ENCODE measurements around the gene NOL7. TPM values are rescaled to one million over a fixed set of nuclear protein-coding genes. Genes with fewer than 3 reads are reported as not detected.

Gene NOL7
- total and polyA plus RNA-seq, 2 donors (not counting 1 experiment from before 2014, with no cell fraction given), result 24.7 to 58.3 TPM

- no CpG with 5 or more reads among the region's 2 CpGs for WGBS (ENCODE audit: insufficient coverage)
- Mint-ChIP-seq H3K4me3 (no peak overlapping the region), H3K27ac (no peak overlapping the region), H3K27me3 (no peaks in the 10 kb centered on the region), H3K4me1 (peaks cover 65% of the 10 kb centered on the region), H3K9me3 (ENCODE audit: insufficient read depth) (no peaks in the 10 kb centered on the region)
- Histone ChIP-seq H3K9me3 (ENCODE audit: control extremely low read depth in 1 of 3, control insufficient read depth in 2 of 3, insufficient read depth in 1 of 3, low read length in 2 of 3) (peaks cover 0 to 6% (median 1%) of the 10 kb centered on the region in 3 donors), H2AFZ (ENCODE audit: insufficient read depth, low read depth, low read length, poor library complexity, severe bottlenecking) (no peak overlapping the region), H3K27ac (ENCODE audit: low read length in 2 of 2) (no peak overlapping the region), H3K27me3 (replicated peaks in 1 of 4; ENCODE audit: control extremely low read depth in 1 of 4, control insufficient read depth in 3 of 4, insufficient read depth in 4 of 4, low read length in 3 of 4) (no peaks in the 10 kb centered on the region), H3K4me1 (ENCODE audit: control insufficient read depth in 2 of 2, insufficient read depth in 2 of 2, low read length in 2 of 2) (peaks cover 0 to 19% of the 10 kb centered on the region in 2 donors), H4K20me1 (ENCODE audit: control insufficient read depth, insufficient read depth, low read length, poor library complexity, severe bottlenecking) (peaks cover 62% of the 10 kb centered on the region), H3K9ac (ENCODE audit: low read length) (no peak overlapping the region), H3K4me3 (ENCODE audit: control extremely low read depth in 1 of 5, extremely low read depth in 1 of 5, insufficient read depth in 1 of 5, low read depth in 2 of 5, low read length in 4 of 5) (no peak overlapping the region), H3K36me3 (replicated peaks in 1 of 2; ENCODE audit: control extremely low read depth in 1 of 2, control insufficient read depth in 1 of 2, extremely low read depth in 1 of 2, insufficient read depth in 2 of 2, low read length in 1 of 2) (peaks cover 0 to 5% of the 10 kb centered on the region in 2 experiments), H3K4me2 (replicated peaks; ENCODE audit: low read depth, low read length, poor library complexity, severe bottlenecking) (no peak overlapping the region), H3K79me2 (ENCODE audit: control insufficient read depth, insufficient read depth, low read length) (peaks cover 100% of the 10 kb centered on the region)
- ChIA-PET CTCF (no interaction called here), POLR2A (no interaction called here)
- intact Hi-C loops (cut with micrococcal nuclease), result no loop called here
- no peak for ATAC-seq (ENCODE audit: low read depth)
- TF ChIP-seq CTCF (IDR thresholded peaks at IDR 0.05) (no peak), EZH2 (IDR thresholded peaks at IDR 0.05; ENCODE audit: borderline replicate concordance, insufficient read depth, low read depth, low read length, poor library complexity, severe bottlenecking) (no peak)
- no peak for DNase-seq
Measured at GRCh38 chr6:13668291-13668928, 53.3 kb downstream of the NOL7 start.

GRCh38 chr6:13669476-13669875 is 54.3 kb downstream of the NOL7 start:
- H3K4me2 ChIP-seq (replicated peaks; ENCODE audit: low read depth, low read length, poor library complexity, severe bottlenecking), result no peak overlapping the region
- H3K27ac ChIP-seq (ENCODE audit: low read length in 2 of 2), result no peak overlapping the region
- no peaks in the 10 kb centered on the region for H3K27me3 Mint-ChIP-seq
- no peak overlapping the region for H3K4me3 ChIP-seq (ENCODE audit: control extremely low read depth in 1 of 5, extremely low read depth in 1 of 5, insufficient read depth in 1 of 5, low read depth in 2 of 5, low read length in 4 of 5)
- ATAC-seq (ENCODE audit: low read depth) (no peak), DNase-seq (no peak)
- no peaks in the 10 kb centered on the region for H3K27me3 ChIP-seq (replicated peaks in 1 of 4; ENCODE audit: control extremely low read depth in 1 of 4, control insufficient read depth in 3 of 4, insufficient read depth in 4 of 4, low read length in 3 of 4)
- H4K20me1 ChIP-seq (ENCODE audit: control insufficient read depth, insufficient read depth, low read length, poor library complexity, severe bottlenecking), result peaks cover 58% of the 10 kb centered on the region
- peaks cover 1 to 10% (median 3%) of the 10 kb centered on the region in 3 donors for H3K9me3 ChIP-seq (ENCODE audit: control extremely low read depth in 1 of 3, control insufficient read depth in 2 of 3, insufficient read depth in 1 of 3, low read length in 2 of 3)
- WGBS (ENCODE audit: insufficient coverage), result 100% methylated on average over 5 of the region's 5 CpGs
- TF ChIP-seq CTCF (IDR thresholded peaks at IDR 0.05) (no peak), EZH2 (IDR thresholded peaks at IDR 0.05; ENCODE audit: borderline replicate concordance, insufficient read depth, low read depth, low read length, poor library complexity, severe bottlenecking) (no peak)
- POLR2A ChIA-PET, result no interaction called here
- H3K4me1 ChIP-seq (ENCODE audit: control insufficient read depth in 2 of 2, insufficient read depth in 2 of 2, low read length in 2 of 2), result peaks cover 0 to 10% of the 10 kb centered on the region in 2 donors
- H3K79me2 ChIP-seq (ENCODE audit: control insufficient read depth, insufficient read depth, low read length), result peaks cover 100% of the 10 kb centered on the region
- no peak overlapping the region for H3K4me3 Mint-ChIP-seq
- peaks cover 0 to 5% of the 10 kb centered on the region in 2 experiments for H3K36me3 ChIP-seq (replicated peaks in 1 of 2; ENCODE audit: control extremely low read depth in 1 of 2, control insufficient read depth in 1 of 2, extremely low read depth in 1 of 2, insufficient read depth in 2 of 2, low read length in 1 of 2)
- intact Hi-C loops (cut with micrococcal nuclease), result no loop called here
- no peak overlapping the region for H3K9ac ChIP-seq (ENCODE audit: low read length)
- H3K27ac Mint-ChIP-seq, result no peak overlapping the region
- CTCF ChIA-PET, result no interaction called here
- H2AFZ ChIP-seq (ENCODE audit: insufficient read depth, low read depth, low read length, poor library complexity, severe bottlenecking), result no peak overlapping the region
- H3K9me3 Mint-ChIP-seq (ENCODE audit: insufficient read depth), result peaks cover 2% of the 10 kb centered on the region
- H3K4me1 Mint-ChIP-seq, result peaks cover 57% of the 10 kb centered on the region

Data from B cell (primary cell).